Measurements from ENCODE around the gene NEUROD1.

NEUROD1 gene

DNA sequence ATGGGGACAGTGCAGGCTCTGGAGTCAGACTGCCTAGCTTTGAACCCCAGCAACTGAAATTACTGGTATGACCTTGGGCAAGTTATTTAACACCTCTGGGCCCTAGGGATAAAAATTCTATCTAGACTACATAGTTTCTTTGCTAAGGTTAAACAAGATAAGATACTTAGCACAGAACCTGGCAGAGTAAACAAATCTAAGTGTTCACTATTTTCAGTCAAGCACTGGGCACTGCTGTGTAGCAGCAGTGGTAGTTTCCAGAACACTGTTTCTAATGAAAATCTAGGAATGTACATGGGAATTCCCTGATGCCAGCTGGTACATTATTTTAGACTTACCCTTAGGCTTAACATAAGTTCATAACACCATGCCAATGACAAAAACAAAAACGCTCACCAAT lies 40.6 kb downstream of the NEUROD1 start:
- H3K9me3 ChIP-seq (ENCODE audit: insufficient read depth, low read length) = no peaks in the 10 kb centered on the region
- no peaks in the 10 kb centered on the region for H3K79me2 ChIP-seq (ENCODE audit: low read length)
- H3K4me3 ChIP-seq (ENCODE audit: low read length) = no peak overlapping the region
- H3K27me3 ChIP-seq (ENCODE audit: low read depth, low read length) = no peaks in the 10 kb centered on the region
- no peaks in the 10 kb centered on the region for H3K36me3 ChIP-seq (replicated peaks; ENCODE audit: low read depth, low read length)
- no peak overlapping the region for H2AFZ ChIP-seq (ENCODE audit: low read depth, low read length)
- no peak overlapping the region for H3K9ac ChIP-seq (ENCODE audit: low read length)
- H3K4me1 ChIP-seq (ENCODE audit: low read length) = no peaks in the 10 kb centered on the region
- H3K27ac ChIP-seq (ENCODE audit: low read length) = no peak overlapping the region
- TF ChIP-seq EZH2phosphoT487 (IDR thresholded peaks at IDR 0.05; ENCODE audit: low read depth) = no peak
- TF ChIP-seq, protein P1, sequence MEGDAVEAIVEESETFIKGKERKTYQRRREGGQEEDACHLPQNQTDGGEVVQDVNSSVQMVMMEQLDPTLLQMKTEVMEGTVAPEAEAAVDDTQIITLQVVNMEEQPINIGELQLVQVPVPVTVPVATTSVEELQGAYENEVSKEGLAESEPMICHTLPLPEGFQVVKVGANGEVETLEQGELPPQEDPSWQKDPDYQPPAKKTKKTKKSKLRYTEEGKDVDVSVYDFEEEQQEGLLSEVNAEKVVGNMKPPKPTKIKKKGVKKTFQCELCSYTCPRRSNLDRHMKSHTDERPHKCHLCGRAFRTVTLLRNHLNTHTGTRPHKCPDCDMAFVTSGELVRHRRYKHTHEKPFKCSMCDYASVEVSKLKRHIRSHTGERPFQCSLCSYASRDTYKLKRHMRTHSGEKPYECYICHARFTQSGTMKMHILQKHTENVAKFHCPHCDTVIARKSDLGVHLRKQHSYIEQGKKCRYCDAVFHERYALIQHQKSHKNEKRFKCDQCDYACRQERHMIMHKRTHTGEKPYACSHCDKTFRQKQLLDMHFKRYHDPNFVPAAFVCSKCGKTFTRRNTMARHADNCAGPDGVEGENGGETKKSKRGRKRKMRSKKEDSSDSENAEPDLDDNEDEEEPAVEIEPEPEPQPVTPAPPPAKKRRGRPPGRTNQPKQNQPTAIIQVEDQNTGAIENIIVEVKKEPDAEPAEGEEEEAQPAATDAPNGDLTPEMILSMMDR (IDR thresholded peaks at IDR 0.05; ENCODE audit: low read depth, low read length) = no peak
- no peak overlapping the region for H3K4me2 ChIP-seq (ENCODE audit: low read length)
- H4K20me1 ChIP-seq (ENCODE audit: insufficient read depth, low read length) = no peaks in the 10 kb centered on the region

DNA sequence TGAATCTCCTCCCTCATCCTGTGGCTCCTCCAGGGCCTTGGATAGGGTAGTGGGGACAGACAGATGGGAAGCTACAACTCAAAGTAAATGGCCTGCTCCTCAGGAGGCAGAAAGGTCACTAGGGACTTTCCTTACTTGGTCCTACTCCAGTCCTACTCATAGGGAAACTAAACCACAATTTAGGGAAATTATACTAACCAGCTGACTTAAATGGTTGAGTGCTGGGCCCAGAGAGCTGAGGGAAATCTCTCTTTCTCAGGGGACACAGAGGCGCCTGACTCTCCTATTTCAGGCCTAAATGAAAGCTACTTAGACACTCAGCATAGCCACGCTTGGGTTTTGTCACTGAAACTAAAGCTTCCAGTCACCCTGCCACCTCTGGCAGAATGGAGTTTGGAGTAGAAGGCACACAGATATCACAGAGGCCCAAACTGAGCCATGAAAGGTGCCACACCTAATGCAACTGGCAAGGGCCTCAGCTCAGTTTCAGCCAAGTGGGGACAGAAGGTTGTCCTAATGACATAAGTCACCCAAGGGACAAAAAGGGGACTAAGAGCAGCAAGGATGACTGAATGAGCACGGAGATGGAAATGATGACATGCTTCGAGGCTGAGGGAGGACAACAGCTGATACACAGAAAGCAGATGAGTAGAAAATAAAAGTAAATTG lies 47.5 kb downstream of the NEUROD1 start:
- Histone ChIP-seq H3K4me1 (ENCODE audit: low read length) (peaks cover 21% of the 10 kb centered on the region), H3K36me3 (replicated peaks; ENCODE audit: low read depth, low read length) (no peaks in the 10 kb centered on the region), H3K4me3 (ENCODE audit: low read length) (peak overlapping the region; percentile 27), H3K4me2 (ENCODE audit: low read length) (peak overlapping the region; percentile 62), H3K9ac (ENCODE audit: low read length) (peak overlapping the region; percentile 13; the same call in 1 of the 2 replicates), H3K27me3 (ENCODE audit: low read depth, low read length) (no peaks in the 10 kb centered on the region), H3K9me3 (ENCODE audit: insufficient read depth, low read length) (no peaks in the 10 kb centered on the region), H4K20me1 (ENCODE audit: insufficient read depth, low read length) (no peaks in the 10 kb centered on the region), H2AFZ (ENCODE audit: low read depth, low read length) (peak overlapping the region; percentile 17; the same call in 1 of the 2 replicates), H3K79me2 (ENCODE audit: low read length) (no peaks in the 10 kb centered on the region), H3K27ac (ENCODE audit: low read length) (peak overlapping the region; percentile 22)
- TF ChIP-seq, protein P1 (IDR thresholded peaks at IDR 0.05; ENCODE audit: low read depth, low read length) = no peak
- no peak for TF ChIP-seq EZH2phosphoT487 (IDR thresholded peaks at IDR 0.05; ENCODE audit: low read depth)

DNA sequence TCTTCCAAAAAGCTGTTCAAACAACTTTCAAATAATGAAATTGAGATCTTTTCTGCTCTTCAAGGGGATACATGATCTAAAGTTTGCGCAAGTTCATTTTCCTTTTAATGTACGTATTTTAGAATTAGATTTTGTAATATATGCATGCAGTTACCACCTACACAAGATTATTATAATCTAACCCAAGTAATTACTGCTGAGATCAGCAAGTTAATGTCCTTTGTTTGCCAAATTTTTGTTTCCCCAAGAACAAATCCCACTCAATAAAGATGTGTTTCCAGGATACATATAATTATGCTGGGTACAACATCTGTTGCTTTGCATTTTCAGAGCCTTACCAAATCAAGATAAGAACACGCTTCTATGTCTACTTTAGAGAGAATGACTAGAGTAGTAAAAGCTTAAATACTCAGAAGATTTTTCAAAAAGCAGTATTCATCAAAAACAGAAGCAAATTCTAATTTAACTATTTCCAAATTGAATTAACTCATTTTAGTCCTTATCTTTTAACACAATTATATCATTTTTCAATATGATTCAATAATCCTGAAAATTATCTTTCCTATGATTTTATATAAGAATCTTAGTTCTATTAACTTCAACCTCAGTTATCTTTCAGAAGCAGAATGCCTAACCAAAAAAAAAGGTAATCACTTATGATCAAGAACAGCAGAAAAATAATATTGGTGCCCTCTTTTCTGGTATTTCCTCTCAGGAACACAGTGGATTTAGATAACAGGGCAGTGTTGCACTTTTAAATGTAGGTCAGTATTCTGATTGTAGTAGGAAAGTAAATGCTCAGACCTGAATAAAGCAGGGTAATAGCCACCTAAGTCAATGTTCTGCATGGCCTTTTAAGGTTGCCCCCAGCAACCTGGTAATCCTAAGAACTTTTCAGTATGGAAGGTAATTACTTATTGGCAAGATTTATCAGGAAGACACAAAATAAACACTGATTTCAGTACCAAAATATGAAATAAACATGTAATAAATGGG lies 51.4 kb downstream of the NEUROD1 start:
- Histone ChIP-seq H3K4me2 (ENCODE audit: low read length) (no peak overlapping the region), H4K20me1 (ENCODE audit: insufficient read depth, low read length) (no peaks in the 10 kb centered on the region), H3K79me2 (ENCODE audit: low read length) (no peaks in the 10 kb centered on the region), H3K9ac (ENCODE audit: low read length) (no peak overlapping the region), H2AFZ (ENCODE audit: low read depth, low read length) (no peak overlapping the region), H3K27me3 (ENCODE audit: low read depth, low read length) (no peaks in the 10 kb centered on the region), H3K36me3 (replicated peaks; ENCODE audit: low read depth, low read length) (no peaks in the 10 kb centered on the region), H3K9me3 (ENCODE audit: insufficient read depth, low read length) (no peaks in the 10 kb centered on the region), H3K4me3 (ENCODE audit: low read length) (no peak overlapping the region), H3K4me1 (ENCODE audit: low read length) (peaks cover 17% of the 10 kb centered on the region), H3K27ac (ENCODE audit: low read length) (no peak overlapping the region)
- TF ChIP-seq, protein P1 (IDR thresholded peaks at IDR 0.05; ENCODE audit: low read depth, low read length) = no peak
- TF ChIP-seq EZH2phosphoT487 (IDR thresholded peaks at IDR 0.05; ENCODE audit: low read depth) = no peak

DNA sequence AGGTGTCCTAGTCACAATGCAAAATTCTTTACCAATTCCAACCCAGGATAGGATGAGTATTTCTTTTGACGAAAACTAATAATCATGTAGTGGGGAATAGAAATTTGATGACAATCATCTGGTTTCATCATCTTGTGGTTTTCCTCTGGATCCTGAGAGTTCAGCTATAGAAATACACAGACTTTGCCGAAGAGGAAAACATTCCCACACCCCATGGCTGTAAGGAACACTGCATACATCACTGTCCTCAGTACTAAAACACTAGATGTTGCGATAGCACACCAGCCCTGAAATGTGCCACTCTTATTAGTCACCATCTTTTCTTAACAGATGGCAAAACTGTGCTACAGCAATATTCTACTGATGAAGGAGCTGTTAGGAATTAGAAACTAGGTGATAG lies 52.8 kb downstream of the NEUROD1 start:
- Histone ChIP-seq H3K79me2 (ENCODE audit: low read length) (no peaks in the 10 kb centered on the region), H3K4me2 (ENCODE audit: low read length) (no peak overlapping the region)
- TF ChIP-seq, protein P1 (IDR thresholded peaks at IDR 0.05; ENCODE audit: low read depth, low read length) = no peak
- TF ChIP-seq EZH2phosphoT487 (IDR thresholded peaks at IDR 0.05; ENCODE audit: low read depth) = no peak

More for the DNA sequence above, 52.8 kb downstream of the NEUROD1 start:
- no peak overlapping the region for H2AFZ ChIP-seq (ENCODE audit: low read depth, low read length)
- no peaks in the 10 kb centered on the region for H4K20me1 ChIP-seq (ENCODE audit: insufficient read depth, low read length)
- H3K27ac ChIP-seq (ENCODE audit: low read length) = no peak overlapping the region
- H3K9ac ChIP-seq (ENCODE audit: low read length) = no peak overlapping the region
- no peak overlapping the region for H3K4me3 ChIP-seq (ENCODE audit: low read length)
- no peaks in the 10 kb centered on the region for H3K9me3 ChIP-seq (ENCODE audit: insufficient read depth, low read length)
- peaks cover 3% of the 10 kb centered on the region for H3K4me1 ChIP-seq (ENCODE audit: low read length)
- H3K36me3 ChIP-seq (replicated peaks; ENCODE audit: low read depth, low read length) = no peaks in the 10 kb centered on the region
- H3K27me3 ChIP-seq (ENCODE audit: low read depth, low read length) = no peaks in the 10 kb centered on the region
